Measurements from ENCODE around the gene BMAL2. TPM values are rescaled to one million over a fixed set of nuclear protein-coding genes. Genes with fewer than 3 reads are reported as not detected.
A peak's percentile ranks its signal among the peaks of the same experiment; 100 is the strongest.

The BMAL2 gene
- total RNA-seq, 1 donor from 2014 or later = 9.0 TPM

DNA sequence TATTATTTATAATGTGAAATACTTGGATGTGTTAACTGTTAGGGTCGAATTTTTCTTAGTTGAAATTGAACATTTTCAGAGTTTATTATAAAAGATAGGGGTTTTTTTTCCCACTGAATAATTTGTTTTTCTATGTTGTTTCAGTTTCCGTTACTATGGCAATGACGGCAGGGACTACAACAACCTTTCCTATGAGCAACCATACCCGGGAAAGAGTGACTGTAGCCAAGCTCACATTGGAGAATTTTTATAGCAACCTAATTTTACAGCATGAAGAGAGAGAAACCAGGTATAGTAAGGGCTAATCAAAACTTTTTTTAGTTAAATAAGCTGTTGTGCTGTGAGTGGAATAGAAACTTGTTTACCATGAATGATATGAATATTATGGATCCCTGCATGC, 35.1 kb upstream of the BMAL2 start:
- TF ChIP-seq CTCF (IDR thresholded peaks at IDR 0.05) = no peak
- peaks cover 86% of the 10 kb centered on the region for H3K4me1 Mint-ChIP-seq (ENCODE audit: low read depth)
- peaks cover 34% of the 10 kb centered on the region for H3K36me3 Mint-ChIP-seq (ENCODE audit: low read depth)
- peaks cover 7% of the 10 kb centered on the region for H3K9me3 Mint-ChIP-seq (ENCODE audit: low read depth)
- peak overlapping the region; percentile 82 for H3K27ac Mint-ChIP-seq (ENCODE audit: unreplicated experiment)
- no peaks in the 10 kb centered on the region for H3K27me3 Mint-ChIP-seq (ENCODE audit: low read depth)
- H3K4me3 Mint-ChIP-seq (ENCODE audit: unreplicated experiment) = no peak overlapping the region
- no peak for DNase-seq (ENCODE audit: low spot score)

GRCh38 chr12:27299102-27299501, 33.5 kb upstream of the BMAL2 start:
- Mint-ChIP-seq H3K9me3 (ENCODE audit: low read depth) (peaks cover 7% of the 10 kb centered on the region), H3K27ac (ENCODE audit: unreplicated experiment) (peak overlapping the region; percentile 82), H3K4me1 (ENCODE audit: low read depth) (peaks cover 82% of the 10 kb centered on the region), H3K27me3 (ENCODE audit: low read depth) (no peaks in the 10 kb centered on the region), H3K36me3 (ENCODE audit: low read depth) (peaks cover 42% of the 10 kb centered on the region), H3K4me3 (ENCODE audit: unreplicated experiment) (peak overlapping the region; percentile 1)
- TF ChIP-seq CTCF (IDR thresholded peaks at IDR 0.05) = no peak
- DNase-seq (ENCODE audit: low spot score) = no peak

- Mint-ChIP-seq H3K27ac (ENCODE audit: unreplicated experiment) (peak overlapping the region; percentile 62), H3K36me3 (ENCODE audit: low read depth) (peaks cover 42% of the 10 kb centered on the region), H3K9me3 (ENCODE audit: low read depth) (peaks cover 7% of the 10 kb centered on the region), H3K27me3 (ENCODE audit: low read depth) (no peaks in the 10 kb centered on the region), H3K4me3 (ENCODE audit: unreplicated experiment) (no peak overlapping the region), H3K4me1 (ENCODE audit: low read depth) (peaks cover 72% of the 10 kb centered on the region)
- no peak for TF ChIP-seq CTCF (IDR thresholded peaks at IDR 0.05)
- no peak for DNase-seq (ENCODE audit: low spot score)
Measured at GRCh38 chr12:27300226-27300625, 32.4 kb upstream of the BMAL2 start.

GRCh38 chr12:27303139-27304111, 29.2 kb upstream of the BMAL2 start:
- Mint-ChIP-seq H3K27ac (ENCODE audit: unreplicated experiment) (peak overlapping the region; percentile 67), H3K4me1 (ENCODE audit: low read depth) (peaks cover 61% of the 10 kb centered on the region), H3K9me3 (ENCODE audit: low read depth) (peaks cover 7% of the 10 kb centered on the region), H3K36me3 (ENCODE audit: low read depth) (peaks cover 38% of the 10 kb centered on the region), H3K4me3 (ENCODE audit: unreplicated experiment) (peak overlapping the region; percentile 3), H3K27me3 (ENCODE audit: low read depth) (no peaks in the 10 kb centered on the region)
- no peak for DNase-seq (ENCODE audit: low spot score)
- no peak for TF ChIP-seq CTCF (IDR thresholded peaks at IDR 0.05)

DNA sequence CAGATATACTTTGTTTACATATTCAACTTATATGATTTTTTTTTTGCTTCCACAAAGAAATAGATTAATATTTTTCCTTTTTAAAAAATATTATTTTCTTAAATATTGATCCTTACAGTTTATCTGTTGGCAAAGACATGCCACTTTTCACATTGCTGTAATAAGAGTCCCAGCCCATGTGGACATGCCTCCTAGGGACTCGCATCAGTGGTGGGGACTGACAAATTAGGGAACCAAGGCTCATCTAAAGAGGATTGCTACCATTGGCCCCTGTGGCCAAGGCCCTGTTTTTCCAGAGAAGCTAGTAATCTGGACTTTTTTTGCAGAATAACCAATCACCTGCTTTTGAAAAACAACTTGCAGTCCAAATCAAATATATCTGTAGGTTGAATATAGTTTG, 27.8 kb upstream of the BMAL2 start:
- Mint-ChIP-seq H3K27me3 (ENCODE audit: low read depth) (no peaks in the 10 kb centered on the region), H3K4me1 (ENCODE audit: low read depth) (peaks cover 47% of the 10 kb centered on the region), H3K27ac (ENCODE audit: unreplicated experiment) (no peak overlapping the region), H3K9me3 (ENCODE audit: low read depth) (no peaks in the 10 kb centered on the region), H3K36me3 (ENCODE audit: low read depth) (peaks cover 32% of the 10 kb centered on the region), H3K4me3 (ENCODE audit: unreplicated experiment) (no peak overlapping the region)
- DNase-seq (ENCODE audit: low spot score) = no peak
- no peak for TF ChIP-seq CTCF (IDR thresholded peaks at IDR 0.05)
